K562 (cell line): ENCODE measurements around the gene FASTK. TPM values are rescaled to one million over a fixed set of nuclear protein-coding genes. Genes with fewer than 3 reads are reported as not detected.

ENCODE experiments used
- ATAC-seq: fragments of 200-7000 bp; cut with Tn5 transposase; 3 replicates; pipeline ENCODE4 v1.9.1; 2020; ENCODE audit warnings: moderate library complexity
- BruUV-seq: library from RNA; stranded (reverse); fragments of 400-500 nt; replicated peaks from 2 replicates; lab custom pipeline; 2021; lab: Mats Ljungman, UMichigan
- CTCF ChIA-PET: fragments of 300-600 bp; formaldehyde crosslinking; extraction: SDS; loops from one replicate; lab custom pipeline; 2021; ENCODE audit warnings: low intra/inter-chr PET ratio; lab: Yijun Ruan, JAX
- POLR2A ChIA-PET: fragments of 300-600, 350-650 bp; sonication (Branson Sonifier 250); formaldehyde crosslinking; extraction: SDS; loops from one replicate; lab custom pipeline; 2021; ENCODE audit warnings: antibody characterized with exemption, inconsistent platforms; lab: Yijun Ruan, JAX
- DNase-seq, 4 experiments: peaks; one replicate each; pipeline versions ENCODE4 v3.0.0 to v3.0.0-alpha.2; 2011 to 2018; ENCODE audit warnings: low spot score in 3 of 4, mixed read lengths in 3 of 4; ENCODE audit errors: extremely low read depth in 1 of 4
- FAIRE-seq: peaks from 2 replicates; lab custom pipeline; 2011; peaks lifted over from hg19 to GRCh38; lab: Jason Lieb, UNC
- H2AFZ ChIP-seq: 2 replicates; pipeline ENCODE4 v1.6.0; 2011; ENCODE audit warnings: low read depth, low read length, control low read depth, inconsistent platforms
- H3K27ac ChIP-seq: fragments of 200-600 bp; 3 replicates; pipeline ENCODE4 v1.8.0; 2011; ENCODE audit warnings: low read depth, mild to moderate bottlenecking, control low read depth, inconsistent platforms, low read length, moderate library complexity, mixed read lengths; ENCODE audit errors: extremely low read depth
- H3K27me3 ChIP-seq, 2 experiments: fragments of 300-600 bp in 1 of 2; 2 replicates in 1 of 2; 3 replicates in 1 of 2; pipeline versions ENCODE4 v1.6.0 to v1.8.0; 2011; ENCODE audit warnings: inconsistent platforms in 2 of 2, low read length in 2 of 2, mild to moderate bottlenecking in 1 of 2, mixed read lengths in 1 of 2, moderate library complexity in 1 of 2; ENCODE audit not compliant: control insufficient read depth in 2 of 2, insufficient read depth in 2 of 2
- H3K36me3 ChIP-seq: fragments of 300-600 bp; 3 replicates; pipeline ENCODE4 v1.8.0; 2011; ENCODE audit warnings: mild to moderate bottlenecking, low read length, inconsistent platforms; ENCODE audit not compliant: control insufficient read depth, insufficient read depth
- H3K4me1 ChIP-seq, 2 experiments: fragments of 200-600 bp in 1 of 2; replicated peaks in 1 of 2; 2 replicates in 1 of 2; 3 replicates in 1 of 2; pipeline versions ENCODE4 v1.5.1 to v1.8.0; 2011; ENCODE audit warnings: inconsistent platforms in 2 of 2, low read length in 2 of 2, mild to moderate bottlenecking in 1 of 2, mixed read lengths in 1 of 2, moderate library complexity in 1 of 2; ENCODE audit not compliant: control insufficient read depth in 2 of 2, insufficient read depth in 2 of 2
- H3K4me2 ChIP-seq: 2 replicates; pipeline ENCODE4 v1.6.1; 2011; ENCODE audit warnings: low read length, control low read depth, inconsistent platforms, mixed read lengths; ENCODE audit not compliant: insufficient read depth
- H3K4me3 ChIP-seq: fragments of 200-600 bp; sonication (generic), shearing (Covaris generic); 2 replicates; pipeline ENCODE4 v1.5.1; 2016; ENCODE audit warnings: control low read depth, inconsistent platforms
- H3K79me2 ChIP-seq: fragments of 200-600 bp; 3 replicates; pipeline ENCODE4 v1.8.0; 2011; ENCODE audit warnings: low read length, inconsistent platforms; ENCODE audit not compliant: control insufficient read depth, insufficient read depth
- H3K9ac ChIP-seq, 2 experiments: 2 replicates each; pipeline versions ENCODE4 v1.6.0 to v1.6.1; 2011; ENCODE audit warnings: low read depth in 2 of 2, low read length in 2 of 2, control low read depth in 1 of 2, inconsistent platforms in 1 of 2, mild to moderate bottlenecking in 1 of 2, mixed read lengths in 1 of 2; ENCODE audit not compliant: insufficient read depth in 1 of 2
- H3K9me1 ChIP-seq: one replicate; pipeline ENCODE4 v1.6.0; 2011; ENCODE audit warnings: inconsistent platforms, mild to moderate bottlenecking, low read length, moderate library complexity; ENCODE audit not compliant: control insufficient read depth, insufficient read depth
- H3K9me3 ChIP-seq: replicated peaks from 2 replicates; pipeline ENCODE4 v1.5.1; 2011; ENCODE audit warnings: low read depth, low read length, inconsistent platforms; ENCODE audit not compliant: control insufficient read depth, insufficient read depth
- H4K20me1 ChIP-seq: replicated peaks from 2 replicates; pipeline ENCODE4 v1.6.1; 2011; ENCODE audit warnings: low read length, inconsistent platforms, mixed read lengths; ENCODE audit not compliant: control insufficient read depth, insufficient read depth
- AFF1 ChIP-seq, 2 experiments: fragments of 450-650 bp; IDR thresholded peaks; 2 replicates each; pipeline ENCODE4 v1.6.1; 2018; ENCODE audit warnings: mild to moderate bottlenecking in 2 of 2, low read depth in 1 of 2; ENCODE audit not compliant: partially characterized antibody in 2 of 2
- ARID1B ChIP-seq: fragments of 450-650 bp; IDR thresholded peaks from 2 replicates; pipeline ENCODE4 v1.6.1; 2016; ENCODE audit warnings: antibody characterized with exemption, mild to moderate bottlenecking, inconsistent platforms
- CHD2 ChIP-seq: IDR thresholded peaks from 2 replicates; pipeline ENCODE4 v1.6.1; 2011; ENCODE audit warnings: low read depth, low read length
- RBM39 ChIP-seq: fragments of 200-400 bp; formaldehyde crosslinking; optimal IDR thresholded peaks from 2 replicates; pipeline ENCODE3; 2018; ENCODE audit warnings: low read depth, low read length
- RFX7 ChIP-seq: fragments of 250-450 bp; sonication (Bioruptor Pico); IDR thresholded peaks from 2 replicates; pipeline ENCODE4 v1.5.1; 2021; ENCODE audit warnings: mild to moderate bottlenecking
- ZEB2 ChIP-seq: fragments of 450-650 bp; IDR thresholded peaks from 2 replicates; pipeline ENCODE4 v1.6.1; 2016
- ZNF232 ChIP-seq: sonication (generic); formaldehyde crosslinking; IDR thresholded peaks from 2 replicates; pipeline ENCODE4 v1.8.0; 2022; ENCODE audit warnings: mild to moderate bottlenecking, missing genetic modification reagents
- ZNF785 ChIP-seq: fragments of 250-450 bp; sonication (Bioruptor Pico); IDR thresholded peaks from 2 replicates; pipeline ENCODE4 v1.4.0; 2020; ENCODE audit warnings: mild to moderate bottlenecking
- WGBS: fragments of 100-300 bp; shearing (Covaris generic); methylation state at CpG from one replicate; pipeline ENCODE4 v1.1.6; 2016; ENCODE audit warnings: low coverage, mixed read lengths; ENCODE audit not compliant: insufficient coverage; ENCODE audit errors: missing lambda C conversion rate; 5-methylcytosine and 5-hydroxymethylcytosine counted together
- in situ Hi-C: fragments of 300-500 bp; cut with MboI; formaldehyde crosslinking; loops from 4 replicates; pipeline ENCODE4 v1.15.0; 2018; ENCODE audit warnings: inconsistent platforms, mixed read lengths
- intact Hi-C: fragments of 100-400 bp; cut with micrococcal nuclease; formaldehyde crosslinking; loops from 2 replicates; pipeline ENCODE4 v1.14.2; 2022
- polyA plus RNA-seq, 8 experiments: library from polyadenylated mRNA; depleted of rRNA in 4 of 8; stranded (reverse) in 5 of 8; unstranded in 3 of 8; fragments of >200 nt; fragmentation: Nextera tagmentation in 2 of 8; fragmentation: Illumina TruSeq in 1 of 8; extraction: Ambion mirVana in 2 of 8; extraction: Trizol in 1 of 8; gene quantifications; 2 replicates each; pipeline versions ENCODE4 v1.2.1 to v1.2.3, GENCODE V29; 2011 to 2014; ENCODE audit warnings: inconsistent platforms in 1 of 8, missing spikeins in 1 of 8
- total RNA-seq, 7 experiments: library from RNA; depleted of rRNA in 6 of 7; stranded (reverse); fragments of >200 nt in 6 of 7; fragmentation: Illumina TruSeq in 2 of 7; extraction: Trizol in 2 of 7; gene quantifications; 2 replicates each; pipeline versions ENCODE4 v1.2.1 to v1.2.3, GENCODE V29; 2011 to 2021; ENCODE audit warnings: low replicate concordance in 1 of 7
- TF ChIP-seq, protein P1 (sequence below): sonication (generic); formaldehyde crosslinking; IDR thresholded peaks from 2 replicates; pipeline ENCODE4 v1.8.0; 2022; ENCODE audit warnings: mild to moderate bottlenecking, low read depth, missing genetic modification reagents
- TF ChIP-seq, protein P2 (sequence below), 2 experiments: fragments of 200-800 bp in 1 of 2; sonication (Bioruptor generic) in 1 of 2; sonication (generic) in 1 of 2; formaldehyde crosslinking in 1 of 2; IDR thresholded peaks in 1 of 2; conservative IDR thresholded peaks in 1 of 2; 2 replicates each; pipeline versions ENCODE4 v1.5.0 to v1.6.1; 2016 to 2020; ENCODE audit warnings: missing compliant biosample characterization in 1 of 2, missing genetic modification characterization in 1 of 2, missing genetic modification reagents in 1 of 2

FASTK gene
- total and polyA plus RNA-seq, 9 of the 15 experiments (the other 6 are each of a cell fraction or from before 2014, with no cell fraction given), result 0.51 to 150 (median 48.2) TPM

- TF ChIP-seq, protein P1, sequence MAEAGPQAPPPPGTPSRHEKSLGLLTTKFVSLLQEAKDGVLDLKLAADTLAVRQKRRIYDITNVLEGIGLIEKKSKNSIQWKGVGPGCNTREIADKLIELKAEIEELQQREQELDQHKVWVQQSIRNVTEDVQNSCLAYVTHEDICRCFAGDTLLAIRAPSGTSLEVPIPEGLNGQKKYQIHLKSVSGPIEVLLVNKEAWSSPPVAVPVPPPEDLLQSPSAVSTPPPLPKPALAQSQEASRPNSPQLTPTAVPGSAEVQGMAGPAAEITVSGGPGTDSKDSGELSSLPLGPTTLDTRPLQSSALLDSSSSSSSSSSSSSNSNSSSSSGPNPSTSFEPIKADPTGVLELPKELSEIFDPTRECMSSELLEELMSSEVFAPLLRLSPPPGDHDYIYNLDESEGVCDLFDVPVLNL (CRISPR knock-in tag), result no peak
- TF ChIP-seq ARID1B (no peak), CHD2 (no peak), ZNF232 (CRISPR knock-in tag) (0 out of 2 replicates have a peak, but pooled peaks have one; percentile 20), RBM39 (peak; percentile 30), RFX7 (no peak)
Measured at GRCh38 chr7:151110236-151110940, 29.8 kb upstream of the FASTK start (continued).

- peaks cover 92% of the 10 kb centered on the region for H3K79me2 ChIP-seq
- H2AFZ ChIP-seq, result no peak overlapping the region
- POLR2A ChIA-PET, result interaction anchor here (0.7 to 1.7 kb wide), 9 partner anchors 14 to 127 kb away, joined by 3 to 5 read pairs (median 3); partner anchors contain the start of gene FASTK
- in situ Hi-C loops (no loop called here), intact Hi-C loops (loop anchor here (2.0 to 5.0 kb wide), 4 partner anchors 19 to 212 kb away; no protein-coding TSS in a partner anchor)
- H3K36me3 ChIP-seq, result peaks cover 51% of the 10 kb centered on the region; the same call in 2 of the 3 replicates
- H3K27ac ChIP-seq, result peak overlapping the region; percentile 38; the same call in 2 of the 3 replicates
- ATAC-seq, result peak; percentile 76
- H3K9me1 ChIP-seq, result peaks cover 19% of the 10 kb centered on the region
- H3K27me3 ChIP-seq, result no peaks in the 10 kb centered on the region
- no peaks in the 10 kb centered on the region for H3K9me3 ChIP-seq
- peak; percentile 75 for FAIRE-seq
- H3K4me3 ChIP-seq, result no peak overlapping the region
- 37% methylated on average over 15 of the region's 15 CpGs for WGBS
- H4K20me1 ChIP-seq, result peaks cover 64% of the 10 kb centered on the region
- CTCF ChIA-PET, result interaction anchor here (0.5 to 2.8 kb wide), 8 partner anchors 22 to 331 kb away, joined by 3 to 33 read pairs (median 4); partner anchors contain the start of gene ABCB8
- no TSS peak for BruUV-seq
- DNase-seq, result peak; percentile 80 to 90 (median 86)
- peak overlapping the region; percentile 1; the same call in 1 of the 2 replicates for H3K4me2 ChIP-seq
- H3K9ac ChIP-seq, result peak overlapping the region in 1 of 2 experiments; percentile 74; a peak in 1 of 4 replicates
- H3K4me1 ChIP-seq, result peaks cover 50 to 69% of the 10 kb centered on the region in 2 experiments
- peak in 1 of 2 experiments; percentile 47 for TF ChIP-seq AFF1 (IDR thresholded peaks at IDR 0.05; ENCODE audit: low read depth in 1 of 2, partially characterized antibody in 2 of 2)
- TF ChIP-seq ZEB2, result 0 out of 2 replicates have a peak, but pooled peaks have one; percentile 39
- TF ChIP-seq, protein P2, sequence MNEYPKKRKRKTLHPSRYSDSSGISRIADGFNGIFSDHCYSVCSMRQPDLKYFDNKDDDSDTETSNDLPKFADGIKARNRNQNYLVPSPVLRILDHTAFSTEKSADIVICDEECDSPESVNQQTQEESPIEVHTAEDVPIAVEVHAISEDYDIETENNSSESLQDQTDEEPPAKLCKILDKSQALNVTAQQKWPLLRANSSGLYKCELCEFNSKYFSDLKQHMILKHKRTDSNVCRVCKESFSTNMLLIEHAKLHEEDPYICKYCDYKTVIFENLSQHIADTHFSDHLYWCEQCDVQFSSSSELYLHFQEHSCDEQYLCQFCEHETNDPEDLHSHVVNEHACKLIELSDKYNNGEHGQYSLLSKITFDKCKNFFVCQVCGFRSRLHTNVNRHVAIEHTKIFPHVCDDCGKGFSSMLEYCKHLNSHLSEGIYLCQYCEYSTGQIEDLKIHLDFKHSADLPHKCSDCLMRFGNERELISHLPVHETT (CRISPR knock-in tag; conservative IDR thresholded peaks at IDR 0.05 in 1 of 2, IDR thresholded peaks at IDR 0.05 in 1 of 2), result no peak
- no peak for TF ChIP-seq ZNF785 (CRISPR knock-in tag)
Measured at GRCh38 chr7:151109094-151110048, 28.8 kb upstream of the FASTK start.
